Neural progenitor cell (in vitro differentiated cells): Measurements from ENCODE around the gene UQCRQ.

Experiments
- CTCF ChIP-seq: fragments of 200-600 bp; sonication (generic); IDR thresholded peaks from 2 replicates; pipeline ENCODE4 v1.5.1; 2017; ENCODE audit warnings: antibody characterized with exemption, mild to moderate bottlenecking
- EZH2 ChIP-seq: fragments of 200-600 bp; sonication (generic); IDR thresholded peaks from 2 replicates; pipeline ENCODE4 v1.6.1; 2017; ENCODE audit warnings: antibody characterized with exemption, mild to moderate bottlenecking, moderate library complexity
- EZH2phosphoT487 ChIP-seq: fragments of 200-600 bp; sonication (generic); IDR thresholded peaks from 2 replicates; pipeline ENCODE4 v1.6.1; 2017; ENCODE audit warnings: antibody characterized with exemption

GRCh38 chr5:132873930-132874271, 7.5 kb downstream of the UQCRQ start:
- no peak for TF ChIP-seq CTCF
- no peak for TF ChIP-seq EZH2phosphoT487
- no peak for TF ChIP-seq EZH2
